ENCODE results near the gene TYMP.

- TF ChIP-seq CBX5 (IDR thresholded peaks at IDR 0.05; ENCODE audit: low read depth, low read length) (no peak), RNF2 (IDR thresholded peaks at IDR 0.05; ENCODE audit: borderline replicate concordance, low read depth, low read length, missing control alignments, poor library complexity, severe bottlenecking) (no peak), NRF1 (IDR thresholded peaks at IDR 0.05; ENCODE audit: low read depth, low read length) (no peak), HDAC2 (IDR thresholded peaks at IDR 0.05; ENCODE audit: borderline replicate concordance in 1 of 2, low read depth in 2 of 2, low read length in 2 of 2) (no peak), YY1 (IDR thresholded peaks at IDR 0.05; ENCODE audit: low read depth, low read length) (no peak), TAF1 (IDR thresholded peaks at IDR 0.05; ENCODE audit: low read depth, low read length) (no peak)
Observed at GRCh38 chr22:50506611-50507420, 23.0 kb downstream of the TYMP start.
